Heart left ventricle (tissue), 13 donors: ENCODE data around the gene STK33.

Experiments used
- POLR2A ChIP-seq, 2 donors: fragments of 450-650 bp; IDR thresholded peaks; one replicate each; pipeline ENCODE4 v1.6.1; 2017; ENCODE audit warnings: antibody characterized with exemption in 2 of 2, mild to moderate bottlenecking in 2 of 2, moderate library complexity in 2 of 2
- TF ChIP-seq, protein P1 (sequence below), 12 donors: fragments of 200-600 bp; sonication (generic) in 4 of 12; IDR thresholded peaks; one replicate each; pipeline versions ENCODE4 v1.5.0 to v1.8.0; 2018 to 2022; ENCODE audit warnings: antibody characterized with exemption in 12 of 12, mild to moderate bottlenecking in 5 of 12
- donor health status: ischemic (EF 13 %, LVEDD 7.1; RV severe dilation, severe dysfunction).
- donor health status: DM: no; HTN: yes; CAD: no.
- donor health status: DM: no; HTN: no; CAD: no.
- donor health status: ischemic (EF 25% LVEDD 6.9; RV normal size, moderate dysfunction).
- donor health status: ischemic (EF 25% LVEDD 5.7; RV mildly dilated, moderate dysfunction).
- donor health status: ischemic (EF 35%, LVEDD 5.7; RV mildly dilated, moderate dysfunction).
- donor health status: nonischemic (EF 11% LVEDD 7.7; RV severe dilation, severe dysfunction).
- donor health status: DM: yes; HTN: yes; CAD: no.
- donor health status: PGD.
- donor health status: ischemic (EF 29% LVEDD 5.4; RV normal size, mild dysfunction).
- donor health status: nonischemic (EF 23%, LVEDD 6.1; RV moderate dilation, normal function).

DNA sequence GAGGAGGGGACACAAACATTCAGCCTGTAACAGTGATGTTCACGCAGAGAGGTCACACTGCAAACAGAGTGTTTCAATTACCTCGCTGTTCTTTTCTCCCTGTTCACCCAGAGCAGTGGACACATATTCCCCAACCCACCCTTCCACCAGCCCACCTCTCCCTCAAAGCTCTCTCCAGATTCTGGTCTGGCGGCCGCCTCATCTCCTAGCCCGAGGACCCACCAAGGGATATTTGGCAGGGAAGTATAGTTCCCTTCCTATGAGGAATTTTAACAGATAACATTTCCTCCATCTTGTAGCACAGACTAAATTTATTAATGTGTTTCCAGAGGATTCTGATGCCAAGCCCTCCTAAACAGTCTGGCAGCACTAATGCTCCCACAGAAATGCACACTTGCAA is 219.3 kb downstream of the STK33 start:
- TF ChIP-seq, protein P1, sequence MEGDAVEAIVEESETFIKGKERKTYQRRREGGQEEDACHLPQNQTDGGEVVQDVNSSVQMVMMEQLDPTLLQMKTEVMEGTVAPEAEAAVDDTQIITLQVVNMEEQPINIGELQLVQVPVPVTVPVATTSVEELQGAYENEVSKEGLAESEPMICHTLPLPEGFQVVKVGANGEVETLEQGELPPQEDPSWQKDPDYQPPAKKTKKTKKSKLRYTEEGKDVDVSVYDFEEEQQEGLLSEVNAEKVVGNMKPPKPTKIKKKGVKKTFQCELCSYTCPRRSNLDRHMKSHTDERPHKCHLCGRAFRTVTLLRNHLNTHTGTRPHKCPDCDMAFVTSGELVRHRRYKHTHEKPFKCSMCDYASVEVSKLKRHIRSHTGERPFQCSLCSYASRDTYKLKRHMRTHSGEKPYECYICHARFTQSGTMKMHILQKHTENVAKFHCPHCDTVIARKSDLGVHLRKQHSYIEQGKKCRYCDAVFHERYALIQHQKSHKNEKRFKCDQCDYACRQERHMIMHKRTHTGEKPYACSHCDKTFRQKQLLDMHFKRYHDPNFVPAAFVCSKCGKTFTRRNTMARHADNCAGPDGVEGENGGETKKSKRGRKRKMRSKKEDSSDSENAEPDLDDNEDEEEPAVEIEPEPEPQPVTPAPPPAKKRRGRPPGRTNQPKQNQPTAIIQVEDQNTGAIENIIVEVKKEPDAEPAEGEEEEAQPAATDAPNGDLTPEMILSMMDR (IDR thresholded peaks at IDR 0.05): no peak
- no peak for TF ChIP-seq POLR2A (IDR thresholded peaks at IDR 0.05)
